HG02885 (cell line): ENCODE results near the gene HAND2.

Experiments used
- ATAC-seq: cut with Tn5 transposase; IDR thresholded peaks from one replicate; pipeline ENCODE4 v1.9.1; 2021; ENCODE audit warnings: mild to moderate bottlenecking; ENCODE audit not compliant: unreplicated experiment, poor library complexity

HAND2 gene

GRCh38 chr4:173482330-173482931 is 47.6 kb downstream of the HAND2 start:
- no peak for ATAC-seq

DNA sequence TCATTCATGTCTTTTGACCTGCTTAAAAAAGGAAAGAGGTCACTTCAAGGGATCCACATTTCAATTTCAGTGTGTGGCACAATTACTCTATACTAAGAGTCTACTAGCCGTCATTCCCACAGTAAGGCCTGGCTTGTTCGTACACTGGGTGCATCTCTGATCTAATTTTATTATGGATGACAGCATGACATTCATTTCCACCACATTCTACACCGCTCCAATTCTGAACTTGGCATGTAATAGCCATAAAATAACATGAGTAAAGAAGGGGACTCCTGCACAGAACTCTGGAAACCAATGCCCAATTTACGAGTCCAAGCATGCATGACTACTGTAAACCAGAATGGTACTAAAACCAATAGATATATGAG is 51.1 kb downstream of the HAND2 start:
- ATAC-seq, result no peak

- no peak for ATAC-seq
These were observed 51.7 kb downstream of the HAND2 start for GRCh38 chr4:173478201-173478912.

DNA sequence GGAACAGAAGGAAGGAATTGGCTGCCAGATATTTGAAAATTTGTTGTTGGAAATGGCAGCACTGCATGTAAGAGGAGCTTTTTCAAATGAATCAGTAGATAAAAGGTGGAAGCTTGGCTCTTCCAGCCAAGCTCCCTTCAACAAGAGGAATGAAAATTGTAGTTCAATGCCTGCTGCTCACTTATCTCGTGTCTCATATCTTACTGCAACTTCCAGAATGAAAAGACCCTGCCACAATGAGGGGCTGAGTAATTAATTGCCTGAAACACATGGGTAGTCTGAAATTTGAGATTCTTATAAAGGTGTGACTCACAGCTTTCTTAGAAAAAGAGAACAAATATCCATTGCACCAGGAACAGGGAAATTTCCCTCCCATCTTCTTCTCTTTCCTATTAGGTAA is 53.0 kb downstream of the HAND2 start:
- no peak for ATAC-seq
